Body of pancreas (tissue), 4 donors: Measurements from ENCODE around the gene NOTUM. TPM values are rescaled to one million over a fixed set of nuclear protein-coding genes. Genes with fewer than 3 reads are reported as not detected.

Experiments used
- ATAC-seq: fragments of 150-250 bp; one replicate; pipeline ENCODE4 v1.9.1; 2016
- DNase-seq, 4 donors: peaks; one replicate each; pipeline ENCODE4 v3.0.0-alpha.2; 2019
- H3K27ac ChIP-seq, 4 donors: fragments of 200-600 bp; sonication (generic); 1 replicate in 3 of 4; 2 replicates in 1 of 4; pipeline versions ENCODE4 v1.5.1 to v1.6.1; 2016 to 2019; ENCODE audit warnings: mild to moderate bottlenecking in 1 of 4, mixed read lengths in 1 of 4, moderate library complexity in 1 of 4
- H3K27me3 ChIP-seq, 2 donors: fragments of 200-600 bp; sonication (generic); one replicate each; pipeline ENCODE4 v1.6.0; 2016; ENCODE audit warnings: mild to moderate bottlenecking in 1 of 2
- H3K36me3 ChIP-seq, 2 donors: fragments of 200-600 bp; sonication (generic); replicated peaks in 1 of 2; 2 replicates each; pipeline ENCODE4 v1.5.1; 2016; ENCODE audit warnings: low read depth in 2 of 2; ENCODE audit not compliant: insufficient read depth in 1 of 2
- H3K4me1 ChIP-seq: fragments of 200-600 bp; sonication (generic); one replicate; pipeline ENCODE4 v1.6.0; 2016
- H3K4me3 ChIP-seq, 2 donors: fragments of 200-600 bp; sonication (generic); 1 replicate in 1 of 2; 2 replicates in 1 of 2; pipeline ENCODE4 v1.5.1; 2016 to 2019
- H3K9me3 ChIP-seq, 3 donors: fragments of 200-600 bp; sonication (generic); 1 replicate in 2 of 3; 2 replicates in 1 of 3; pipeline ENCODE4 v1.5.1; 2016
- POLR2A ChIP-seq, 3 donors: fragments of 450-650 bp; IDR thresholded peaks; one replicate each; pipeline ENCODE4 v1.6.1; 2016; ENCODE audit warnings: antibody characterized with exemption in 3 of 3, mild to moderate bottlenecking in 2 of 3
- WGBS, 2 donors: methylation state at CpG; one replicate each; pipeline ENCODE4 v1.1.5; 2017; 5-methylcytosine and 5-hydroxymethylcytosine counted together
- intact Hi-C: fragments of 100-400 bp; cut with DNase I; formaldehyde crosslinking; loops from one replicate; pipeline ENCODE4 v1.15.1; 2023
- total RNA-seq, 2 donors: library from RNA; depleted of rRNA; stranded (reverse); fragments of >200 nt; gene quantifications; one replicate each; pipeline ENCODE4 v1.1.0, GENCODE V29; 2016
- TF ChIP-seq, protein P1 (sequence below), 7 experiments: fragments of 450-650 bp in 4 of 7; fragments of 200-600 bp in 3 of 7; sonication (generic) in 3 of 7; IDR thresholded peaks; one replicate each; pipeline ENCODE4 v1.5.1; 2016 to 2019; ENCODE audit warnings: antibody characterized with exemption in 7 of 7

NOTUM gene
- total RNA-seq, 2 donors from 2014 or later: 0.33 TPM; not detected in 1

DNA sequence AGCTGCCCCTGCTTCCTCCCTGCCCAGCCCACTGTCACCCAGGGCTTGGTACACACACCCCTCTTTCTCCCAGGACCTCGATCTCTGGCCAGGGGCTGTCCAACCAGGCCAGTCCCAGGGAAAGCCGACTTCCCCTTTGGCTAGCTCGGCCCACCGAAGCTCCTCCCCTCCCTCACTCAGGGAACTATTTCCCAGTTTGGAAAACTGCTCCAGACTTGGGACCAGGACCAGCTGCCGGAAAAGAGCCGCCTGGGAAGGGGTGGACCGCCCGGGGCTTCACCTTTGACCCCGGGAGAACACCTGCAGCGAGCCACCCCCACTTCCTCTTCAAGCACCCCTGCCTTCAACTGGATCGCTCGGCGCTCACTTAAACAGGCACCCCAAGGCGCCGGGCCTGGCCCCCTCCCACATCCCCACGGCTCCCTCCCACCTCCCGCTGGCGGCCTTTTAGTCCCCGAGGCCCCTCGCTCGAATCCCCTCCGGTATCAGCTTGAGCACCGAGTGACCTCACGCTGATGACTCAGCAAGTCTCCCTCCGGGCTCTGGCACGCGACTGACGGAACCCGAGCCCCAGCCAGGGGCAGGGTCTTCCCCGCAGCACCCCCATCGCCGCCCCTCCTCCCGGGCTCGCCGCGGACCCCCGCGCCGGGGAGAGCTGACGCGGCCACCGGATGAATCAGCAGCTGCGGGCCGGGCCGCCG, 34.4 kb downstream of the NOTUM start:
- Histone ChIP-seq H3K27me3 (no peaks in the 10 kb centered on the region), H3K36me3 (no peaks in the 10 kb centered on the region), H3K4me1 (peaks cover 51% of the 10 kb centered on the region), H3K4me3 (peak overlapping the region; percentile 85 to 98), H3K9me3 (no peaks in the 10 kb centered on the region), H3K27ac (peak overlapping the region; percentile 89 to 98 (median 96))
- TF ChIP-seq, protein P1, sequence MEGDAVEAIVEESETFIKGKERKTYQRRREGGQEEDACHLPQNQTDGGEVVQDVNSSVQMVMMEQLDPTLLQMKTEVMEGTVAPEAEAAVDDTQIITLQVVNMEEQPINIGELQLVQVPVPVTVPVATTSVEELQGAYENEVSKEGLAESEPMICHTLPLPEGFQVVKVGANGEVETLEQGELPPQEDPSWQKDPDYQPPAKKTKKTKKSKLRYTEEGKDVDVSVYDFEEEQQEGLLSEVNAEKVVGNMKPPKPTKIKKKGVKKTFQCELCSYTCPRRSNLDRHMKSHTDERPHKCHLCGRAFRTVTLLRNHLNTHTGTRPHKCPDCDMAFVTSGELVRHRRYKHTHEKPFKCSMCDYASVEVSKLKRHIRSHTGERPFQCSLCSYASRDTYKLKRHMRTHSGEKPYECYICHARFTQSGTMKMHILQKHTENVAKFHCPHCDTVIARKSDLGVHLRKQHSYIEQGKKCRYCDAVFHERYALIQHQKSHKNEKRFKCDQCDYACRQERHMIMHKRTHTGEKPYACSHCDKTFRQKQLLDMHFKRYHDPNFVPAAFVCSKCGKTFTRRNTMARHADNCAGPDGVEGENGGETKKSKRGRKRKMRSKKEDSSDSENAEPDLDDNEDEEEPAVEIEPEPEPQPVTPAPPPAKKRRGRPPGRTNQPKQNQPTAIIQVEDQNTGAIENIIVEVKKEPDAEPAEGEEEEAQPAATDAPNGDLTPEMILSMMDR (IDR thresholded peaks at IDR 0.05): no peak
- TF ChIP-seq POLR2A (IDR thresholded peaks at IDR 0.05): peak; percentile 36 to 68 (median 66)
- 1 to 2% methylated on average over 16 to 46 of the region's 46 CpGs for WGBS, 2 donors
- peak; percentile 61 for ATAC-seq
- intact Hi-C loops: no loop called here
- peak; percentile 80 to 91 (median 88) for DNase-seq

DNA sequence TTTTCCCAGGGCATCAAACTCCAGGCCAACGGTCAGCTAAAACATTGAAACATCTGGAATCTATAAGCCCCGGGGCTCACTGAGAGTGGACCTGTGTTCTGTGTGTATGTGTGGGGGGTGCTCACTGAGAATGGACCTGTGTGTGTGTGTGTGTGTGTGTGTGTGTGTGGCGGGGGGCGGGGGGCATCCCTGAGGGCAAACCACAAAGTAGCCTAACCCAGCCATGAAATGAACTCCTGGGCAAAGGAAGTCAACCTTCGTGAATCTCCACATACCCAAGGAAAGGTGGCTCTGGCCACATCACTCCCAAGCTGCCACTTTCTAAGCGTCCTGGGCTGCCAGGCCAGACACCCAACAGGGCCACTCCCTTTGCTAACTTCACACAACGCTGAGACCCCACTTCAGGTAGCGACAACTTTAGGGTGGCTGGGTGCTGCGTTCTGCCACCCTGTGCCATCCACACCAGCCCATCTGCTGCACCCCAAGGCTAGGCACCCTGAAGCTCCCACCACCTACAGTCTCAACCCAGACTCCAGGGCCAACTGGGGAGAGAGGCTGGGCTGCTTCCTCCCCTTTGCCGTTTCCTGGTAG, 35.0 kb downstream of the NOTUM start:
- H3K27ac ChIP-seq: peak overlapping the region; percentile 89 to 98 (median 96)
- ATAC-seq: no peak
- H3K4me1 ChIP-seq: peaks cover 51% of the 10 kb centered on the region
- DNase-seq: no peak
- intact Hi-C loops: no loop called here
- H3K36me3 ChIP-seq: no peaks in the 10 kb centered on the region
- TF ChIP-seq POLR2A (IDR thresholded peaks at IDR 0.05): no peak
- TF ChIP-seq, protein P1 (IDR thresholded peaks at IDR 0.05): no peak
- H3K9me3 ChIP-seq: no peaks in the 10 kb centered on the region
- 31 to 41% methylated on average over 6 to 10 of the region's 10 CpGs for WGBS, 2 donors
- no peaks in the 10 kb centered on the region for H3K27me3 ChIP-seq
- H3K4me3 ChIP-seq: no peak overlapping the region

DNA sequence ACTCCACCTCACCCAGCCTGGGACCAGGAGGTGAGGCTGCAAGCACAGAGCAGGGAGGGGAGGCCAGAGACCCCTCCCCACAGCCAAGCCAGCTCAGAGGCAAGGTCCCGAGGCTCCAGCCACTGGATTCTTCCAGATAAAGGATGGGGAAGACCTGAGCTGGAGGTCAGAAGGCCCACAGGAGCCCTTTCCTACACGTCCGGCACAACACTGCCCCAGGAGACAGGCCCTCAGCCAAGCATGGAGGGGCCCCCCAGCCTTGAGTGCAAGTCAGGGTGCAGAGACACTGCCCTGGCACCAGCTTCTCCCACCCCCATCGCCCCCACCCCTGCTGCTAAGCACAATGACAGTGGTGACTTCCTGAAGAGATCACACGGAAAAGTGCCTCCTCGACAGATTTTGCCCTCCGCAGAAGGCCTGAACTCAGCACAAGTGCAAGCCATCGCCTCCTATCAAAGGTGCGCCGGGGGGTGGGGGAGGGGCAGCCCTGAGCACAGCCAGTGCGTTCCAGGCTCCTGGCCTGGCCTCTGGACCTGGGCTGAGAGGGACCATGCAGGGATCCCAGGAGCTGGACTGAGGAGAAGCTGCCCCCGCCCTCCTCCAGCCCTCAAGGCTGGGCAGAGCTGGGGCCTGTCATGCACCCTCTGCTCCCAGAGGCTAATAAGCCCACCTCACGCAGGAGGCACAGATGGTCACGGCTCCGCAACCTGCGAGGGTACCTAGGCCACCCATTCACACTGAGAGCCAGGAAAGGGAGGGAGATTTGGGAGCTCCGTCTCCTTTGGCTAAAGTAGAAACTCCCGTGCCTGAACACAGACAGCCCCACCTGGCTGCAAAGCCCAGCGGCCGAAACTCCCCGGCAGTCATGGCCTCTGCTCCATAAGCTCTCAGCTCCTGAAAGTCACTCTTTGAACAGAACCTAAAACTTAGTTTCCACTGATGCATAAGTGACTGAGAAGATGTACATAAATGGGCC, 36.1 kb downstream of the NOTUM start:
- ATAC-seq (no peak), DNase-seq (peak in 1 of 4 donors; percentile 39)
- no peaks in the 10 kb centered on the region for H3K36me3 ChIP-seq
- no peak overlapping the region for H3K4me3 ChIP-seq
- H3K27me3 ChIP-seq: no peaks in the 10 kb centered on the region
- TF ChIP-seq, protein P1 (IDR thresholded peaks at IDR 0.05): no peak
- no peak for TF ChIP-seq POLR2A (IDR thresholded peaks at IDR 0.05)
- WGBS, 2 donors: 47 to 78% methylated on average over 12 to 21 of the region's 21 CpGs
- peak overlapping the region in 2 of 4 donors; percentile 63 to 98 for H3K27ac ChIP-seq
- H3K9me3 ChIP-seq: no peaks in the 10 kb centered on the region
- intact Hi-C loops: no loop called here
- H3K4me1 ChIP-seq: peaks cover 51% of the 10 kb centered on the region

DNA sequence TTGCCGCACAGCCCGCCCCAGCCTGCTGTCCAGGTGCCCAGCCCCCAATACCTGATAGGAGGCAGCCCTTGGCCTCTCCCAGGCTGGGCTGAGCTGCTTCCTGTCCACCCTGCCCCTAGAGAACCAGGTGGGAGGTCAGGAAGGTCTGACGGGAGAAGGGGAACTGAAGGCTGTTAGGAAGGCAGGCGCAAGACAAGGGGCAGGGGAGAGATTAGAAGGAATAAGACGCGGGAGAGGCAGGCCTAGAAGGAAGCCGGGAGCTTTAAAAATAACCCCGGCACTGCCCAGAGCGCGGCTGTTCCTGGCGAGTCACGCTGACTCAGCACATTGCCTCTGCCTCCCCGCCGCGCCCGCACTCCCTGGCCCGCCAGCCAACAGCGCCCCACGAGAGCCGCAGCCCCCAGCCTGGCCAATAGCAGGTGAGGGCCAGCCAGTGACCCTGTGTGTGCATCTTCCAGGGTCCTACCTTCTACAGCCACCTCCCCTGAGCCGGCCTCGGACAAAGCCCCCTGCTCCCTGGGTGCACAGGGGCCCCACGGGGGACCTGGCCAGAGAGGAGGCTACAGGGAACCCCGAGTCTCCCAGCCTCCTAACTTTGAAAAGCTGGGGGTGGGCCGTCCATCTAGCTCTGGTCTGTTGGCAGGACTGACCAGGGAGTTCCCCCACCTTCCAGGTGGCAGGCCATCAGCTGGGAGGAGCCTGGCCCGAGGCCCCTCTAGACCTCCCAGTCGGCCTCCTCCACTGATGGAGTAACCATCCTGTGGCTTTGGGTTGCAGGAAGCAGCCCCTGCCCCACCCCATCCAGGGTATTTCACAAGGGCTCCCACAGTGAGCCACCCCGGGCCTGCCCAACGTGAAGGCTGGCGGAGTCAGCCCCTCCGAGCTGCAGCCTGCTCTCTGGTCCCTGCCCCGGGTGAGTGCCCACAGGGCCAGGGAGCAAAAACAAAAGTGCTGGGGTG, 37.4 kb downstream of the NOTUM start:
- Histone ChIP-seq H3K27me3 (no peaks in the 10 kb centered on the region), H3K36me3 (no peaks in the 10 kb centered on the region), H3K27ac (peak overlapping the region in 2 of 4 donors; percentile 63), H3K9me3 (no peaks in the 10 kb centered on the region), H3K4me1 (peaks cover 46% of the 10 kb centered on the region), H3K4me3 (no peak overlapping the region)
- TF ChIP-seq POLR2A (IDR thresholded peaks at IDR 0.05): no peak
- TF ChIP-seq, protein P1 (IDR thresholded peaks at IDR 0.05): no peak
- DNase-seq (peak; percentile 64 to 78 (median 70)), ATAC-seq (no peak)
- 16 to 28% methylated on average over 7 to 32 of the region's 32 CpGs for WGBS, 2 donors
- intact Hi-C loops: no loop called here
